Raji (cell line): Measurements from ENCODE around the gene SUSD2.

Source experiments
- POLR2A ChIP-seq: IDR thresholded peaks from 2 replicates; pipeline ENCODE4 v1.6.1; 2011; ENCODE audit warnings: low read depth, low read length, control low read depth; ENCODE audit not compliant: insufficient read depth

SUSD2 gene

DNA sequence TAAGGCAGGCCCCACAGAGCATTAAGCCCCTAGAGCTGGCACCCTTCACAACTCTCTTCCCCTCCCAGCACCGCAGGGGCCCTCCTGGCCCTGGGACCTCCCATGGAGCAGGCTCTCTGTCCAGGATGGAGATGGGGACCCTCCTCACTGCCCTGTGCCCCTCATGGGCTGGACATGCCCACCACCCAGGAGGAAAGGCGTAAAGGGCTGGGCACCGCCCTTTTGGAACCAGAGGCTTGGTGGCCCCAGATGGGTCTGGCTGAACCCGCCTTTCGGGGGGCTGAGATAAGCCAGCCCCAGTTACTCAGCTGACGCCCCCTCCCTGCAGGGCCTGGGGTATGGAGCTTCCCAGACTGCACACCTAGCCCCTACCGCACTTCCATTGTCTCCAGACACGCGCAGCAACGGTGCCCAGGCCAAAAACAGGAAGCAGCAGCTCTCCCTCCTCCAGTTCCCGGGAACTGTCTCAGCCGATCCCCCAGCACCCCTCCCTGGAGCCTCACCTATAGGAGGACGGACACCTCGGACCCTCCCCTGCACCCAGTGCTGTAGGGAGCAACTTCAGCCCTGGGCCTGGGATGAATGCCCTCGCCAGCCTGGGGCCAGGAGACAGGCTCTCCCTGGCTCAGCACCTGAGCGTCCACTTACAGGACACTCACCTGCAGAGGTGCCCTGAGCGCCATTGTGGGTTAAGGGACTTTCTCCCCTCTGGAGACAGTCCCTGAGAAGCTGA is 1.6 kb upstream of the SUSD2 start:
- no peak for TF ChIP-seq POLR2A

DNA sequence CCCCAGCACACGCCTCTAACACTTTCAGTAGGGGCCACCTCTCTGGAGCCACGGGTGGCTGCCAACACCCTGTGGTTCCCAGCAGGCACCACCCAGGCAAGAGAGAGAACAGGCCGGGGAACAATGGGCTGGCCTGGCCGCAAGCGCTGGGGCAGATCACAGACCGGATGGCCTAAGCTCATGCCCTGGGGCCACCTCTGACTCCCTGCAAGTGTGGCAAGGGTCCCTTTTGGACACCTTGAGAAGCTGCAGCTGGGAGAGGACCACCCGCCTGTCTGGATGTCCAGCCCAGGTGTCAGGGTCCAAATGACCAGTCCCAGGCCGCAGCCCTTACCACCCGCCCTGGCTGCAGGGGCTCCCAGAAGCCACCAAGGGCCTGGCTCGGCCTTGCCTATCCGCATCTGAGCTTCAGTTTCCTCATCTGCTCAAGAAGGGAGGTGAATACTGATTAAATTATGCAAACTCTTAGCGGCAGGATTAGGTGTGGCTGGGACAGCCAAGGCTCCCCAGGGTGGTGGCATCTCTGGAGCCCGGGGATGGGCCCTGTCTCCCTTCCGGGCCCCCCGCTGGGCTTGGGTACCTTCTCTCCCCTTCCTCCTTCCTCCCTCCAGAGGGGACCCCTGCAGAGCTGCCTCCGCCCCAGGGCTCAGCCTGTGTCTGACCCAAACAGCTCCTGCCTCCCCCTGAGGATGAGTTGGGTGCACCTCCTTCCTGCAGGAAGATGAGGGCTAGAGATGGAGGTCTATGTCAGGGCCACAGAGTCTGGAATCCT is 785 bp upstream of the SUSD2 start:
- TF ChIP-seq POLR2A = no peak

DNA sequence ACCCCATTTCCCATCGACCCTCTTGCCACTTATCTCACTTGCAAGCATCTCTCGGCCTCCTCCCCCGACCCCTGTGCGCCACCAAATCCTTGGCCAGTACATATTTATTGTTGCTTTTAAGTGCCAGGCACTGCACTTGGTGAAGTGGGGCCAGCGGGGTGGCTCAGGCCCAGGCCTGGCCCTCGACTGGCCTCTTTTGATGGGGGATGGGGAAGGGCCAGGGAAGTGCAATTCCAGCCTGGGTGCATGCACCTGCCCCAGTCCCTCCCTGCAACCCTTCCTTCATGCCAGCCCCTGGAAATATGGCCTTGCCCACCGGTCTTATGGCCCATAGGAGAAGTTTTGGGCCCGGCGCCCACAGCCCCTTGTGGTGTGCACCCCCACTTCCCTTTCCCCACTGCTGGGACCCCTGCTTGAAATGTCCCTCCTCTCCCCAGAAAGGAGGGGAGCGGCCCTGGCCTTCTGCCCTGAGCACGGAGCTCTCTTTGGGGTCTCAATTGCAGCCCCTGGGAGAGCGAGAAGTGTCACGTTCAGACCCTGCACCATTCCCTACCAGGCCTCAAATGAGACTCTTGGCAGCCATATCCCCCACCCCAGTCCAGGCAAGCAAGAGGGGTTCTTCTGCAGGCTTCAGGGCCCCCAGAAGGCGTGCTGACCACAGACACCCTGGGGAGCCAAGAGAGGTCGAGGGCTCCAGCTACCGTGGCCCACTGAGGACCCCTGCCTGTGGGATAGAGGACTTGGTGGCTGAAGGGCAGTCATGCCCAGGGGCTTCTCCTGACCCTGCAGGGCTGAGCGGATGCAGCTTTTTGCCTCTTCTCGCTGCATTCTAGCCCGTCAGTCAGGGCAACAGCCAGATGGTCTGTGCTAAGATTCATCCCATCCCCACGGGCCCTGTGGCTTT is 961 bp downstream of the SUSD2 start:
- TF ChIP-seq POLR2A = no peak

DNA sequence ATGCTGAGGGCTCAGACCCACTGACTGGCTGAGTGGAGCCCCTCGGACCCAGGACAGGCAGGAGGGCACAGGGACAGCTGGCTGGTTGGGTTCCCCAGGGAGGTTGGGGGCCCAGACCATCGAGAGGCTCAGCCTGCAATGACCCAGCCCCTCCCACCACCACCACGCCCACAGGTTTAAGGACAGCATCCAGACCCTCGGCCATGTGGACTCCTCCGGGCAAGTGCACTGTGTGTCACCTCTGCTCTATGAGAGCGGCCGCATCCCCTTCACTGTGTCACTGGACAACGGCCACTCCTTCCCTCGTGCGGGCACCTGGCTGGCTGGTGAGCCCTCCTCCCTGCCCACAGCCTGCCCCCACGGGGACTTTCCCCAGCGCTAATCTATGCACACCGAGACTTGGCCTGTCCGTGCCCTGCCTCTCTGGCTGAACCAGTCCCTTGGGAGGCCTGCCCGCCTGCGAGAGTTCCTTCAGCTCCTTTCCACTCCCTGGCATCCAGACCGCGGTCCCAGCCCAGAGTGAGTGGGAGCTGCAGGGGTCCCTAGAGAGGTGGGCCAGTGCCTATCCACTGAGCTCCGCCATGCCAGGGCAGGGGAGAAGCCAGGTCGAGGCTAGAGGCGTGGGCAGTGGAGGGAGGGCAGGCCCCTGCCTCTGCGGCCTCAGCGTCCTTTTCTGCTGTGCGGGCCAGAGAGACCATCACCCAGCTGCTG is 2.2 kb downstream of the SUSD2 start:
- no peak for TF ChIP-seq POLR2A

DNA sequence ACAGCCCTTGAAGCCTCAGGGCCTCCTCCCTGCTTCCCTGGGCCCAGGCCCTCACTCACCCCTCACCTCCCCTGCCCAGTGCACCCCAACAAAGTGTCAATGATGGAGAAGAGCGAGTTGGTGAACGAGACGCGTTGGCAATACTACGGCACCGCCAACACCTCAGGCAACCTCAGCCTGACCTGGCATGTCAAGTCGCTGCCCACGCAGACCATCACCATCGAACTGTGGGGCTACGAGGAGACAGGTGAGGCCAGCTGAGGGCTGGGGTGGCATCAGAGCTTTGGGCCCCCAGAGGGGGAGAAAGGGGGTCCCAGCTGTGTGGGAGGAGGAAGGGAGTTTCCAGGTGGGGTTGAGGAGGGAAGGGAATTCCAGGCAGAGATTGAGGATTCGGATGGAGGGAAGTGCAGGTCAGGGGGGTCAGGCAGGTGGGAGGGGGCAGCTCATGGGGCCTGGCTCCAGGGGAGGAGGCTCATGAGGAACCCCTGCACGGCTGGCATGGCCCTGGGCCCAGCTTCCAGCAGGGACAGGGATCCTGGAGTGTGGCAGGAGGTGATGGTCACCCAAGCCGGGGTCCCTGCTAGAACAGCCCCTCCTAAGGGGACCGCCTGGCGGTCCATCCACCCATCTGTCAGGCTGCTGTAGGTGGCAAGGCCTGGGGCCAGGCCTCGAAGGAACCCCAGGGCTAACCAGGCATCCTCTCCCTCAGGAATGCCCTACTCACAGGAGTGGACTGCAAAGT is 2.9 kb downstream of the SUSD2 start:
- no peak for TF ChIP-seq POLR2A

DNA sequence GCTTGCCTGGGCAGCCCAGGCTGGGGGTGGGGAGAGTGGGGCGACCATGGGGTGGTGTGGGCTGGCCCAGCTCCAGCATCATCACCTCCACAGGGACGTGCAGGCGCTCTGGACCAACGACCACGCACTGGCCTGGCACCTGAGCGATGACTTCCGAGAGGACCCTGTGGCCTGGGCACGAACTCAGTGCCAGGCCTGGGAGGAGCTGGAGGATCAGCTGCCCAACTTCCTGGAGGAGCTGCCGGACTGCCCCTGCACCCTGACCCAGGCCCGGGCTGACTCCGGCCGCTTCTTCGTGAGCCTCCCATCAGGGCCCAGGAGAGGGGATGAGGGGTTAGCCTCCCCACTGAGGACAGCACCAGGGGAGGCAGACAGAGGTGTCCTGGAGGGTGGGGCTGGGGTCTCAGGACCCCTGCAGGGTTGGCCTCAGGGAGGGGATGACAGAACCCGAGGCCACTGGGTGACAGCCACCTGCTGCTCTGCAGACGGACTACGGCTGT is 3.8 kb downstream of the SUSD2 start:
- no peak for TF ChIP-seq POLR2A

DNA sequence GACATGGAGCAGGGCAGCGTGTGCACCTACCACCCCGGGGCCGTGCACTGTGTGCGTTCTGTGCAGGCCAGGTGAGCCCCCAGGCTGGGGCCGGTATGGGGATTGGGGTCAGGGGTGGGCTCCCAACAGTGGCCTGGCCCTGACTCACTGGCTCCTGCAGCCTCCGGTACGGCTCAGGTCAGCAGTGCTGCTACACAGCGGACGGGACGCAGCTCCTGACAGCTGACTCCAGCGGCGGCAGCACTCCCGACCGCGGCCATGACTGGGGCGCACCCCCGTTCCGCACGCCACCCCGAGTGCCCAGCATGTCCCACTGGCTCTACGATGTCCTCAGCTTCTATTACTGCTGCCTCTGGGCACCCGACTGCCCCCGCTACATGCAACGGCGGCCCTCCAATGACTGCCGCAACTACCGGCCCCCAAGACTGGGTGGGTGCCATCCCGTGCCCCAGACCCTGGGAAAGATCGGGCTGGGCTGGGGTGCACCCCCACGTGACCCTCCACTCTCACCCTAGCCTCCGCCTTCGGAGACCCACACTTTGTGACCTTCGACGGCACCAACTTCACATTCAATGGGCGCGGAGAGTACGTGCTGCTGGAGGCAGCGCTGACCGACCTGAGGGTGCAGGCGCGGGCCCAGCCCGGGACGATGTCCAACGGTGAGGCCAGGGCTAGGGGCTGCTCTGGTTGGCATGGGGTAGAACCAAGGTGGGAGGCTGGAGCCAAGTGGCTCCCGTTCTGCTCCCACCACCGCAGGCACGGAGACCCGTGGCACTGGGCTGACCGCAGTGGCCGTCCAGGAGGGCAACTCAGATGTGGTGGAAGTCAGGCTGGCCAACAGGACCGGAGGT is 4.4 kb downstream of the SUSD2 start:
- no peak for TF ChIP-seq POLR2A

DNA sequence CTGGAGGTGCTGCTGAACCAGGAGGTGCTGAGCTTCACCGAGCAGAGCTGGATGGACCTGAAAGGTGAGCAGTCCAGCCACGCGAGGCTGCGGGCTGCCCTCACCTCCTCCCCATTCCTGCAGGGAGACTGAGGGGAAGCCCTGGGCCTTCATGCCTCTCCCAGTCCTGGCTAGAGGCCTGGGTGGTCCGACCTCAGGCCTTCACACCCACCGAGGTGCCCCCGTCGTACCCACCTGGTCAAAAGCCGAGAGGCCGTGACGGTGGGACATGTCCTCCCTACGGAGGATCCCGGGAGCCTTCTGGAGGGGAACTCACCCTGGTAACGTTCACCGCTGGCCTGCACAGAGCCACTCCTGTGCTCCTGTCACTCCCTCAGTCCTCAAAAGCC is 5.1 kb downstream of the SUSD2 start:
- TF ChIP-seq POLR2A = no peak

DNA sequence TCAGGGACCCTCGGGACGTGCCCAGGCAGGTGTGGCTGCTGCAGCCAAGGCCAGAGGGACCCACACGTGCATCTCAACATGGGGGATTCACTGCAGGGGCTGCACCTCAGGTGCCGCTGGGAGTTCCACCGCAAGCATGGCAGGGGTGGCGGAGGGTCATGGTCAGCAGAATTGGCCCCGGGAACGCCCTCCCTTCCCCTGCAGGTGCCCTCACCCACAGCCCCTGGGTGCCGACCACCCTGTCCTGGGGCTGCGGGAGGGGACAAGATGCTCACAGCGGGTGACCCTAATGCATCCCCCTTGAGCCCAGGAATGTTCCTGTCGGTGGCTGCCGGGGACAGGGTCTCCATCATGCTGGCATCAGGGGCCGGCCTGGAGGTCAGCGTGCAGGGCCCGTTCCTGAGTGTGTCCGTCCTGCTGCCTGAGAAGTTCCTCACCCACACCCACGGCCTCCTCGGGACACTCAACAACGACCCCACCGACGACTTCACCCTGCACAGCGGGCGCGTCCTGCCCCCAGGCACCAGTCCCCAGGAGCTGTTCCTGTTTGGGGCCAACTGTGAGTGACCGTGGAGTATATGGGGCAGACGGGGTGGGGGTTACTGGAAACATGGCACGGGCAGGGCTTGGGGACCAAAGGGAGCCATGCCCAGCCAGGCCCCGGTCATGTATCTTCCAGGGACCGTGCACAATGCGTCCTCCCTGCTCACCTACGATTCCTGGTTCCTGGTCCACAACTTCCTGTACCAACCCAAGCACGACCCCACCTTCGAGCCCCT is 5.8 kb downstream of the SUSD2 start:
- no peak for TF ChIP-seq POLR2A

DNA sequence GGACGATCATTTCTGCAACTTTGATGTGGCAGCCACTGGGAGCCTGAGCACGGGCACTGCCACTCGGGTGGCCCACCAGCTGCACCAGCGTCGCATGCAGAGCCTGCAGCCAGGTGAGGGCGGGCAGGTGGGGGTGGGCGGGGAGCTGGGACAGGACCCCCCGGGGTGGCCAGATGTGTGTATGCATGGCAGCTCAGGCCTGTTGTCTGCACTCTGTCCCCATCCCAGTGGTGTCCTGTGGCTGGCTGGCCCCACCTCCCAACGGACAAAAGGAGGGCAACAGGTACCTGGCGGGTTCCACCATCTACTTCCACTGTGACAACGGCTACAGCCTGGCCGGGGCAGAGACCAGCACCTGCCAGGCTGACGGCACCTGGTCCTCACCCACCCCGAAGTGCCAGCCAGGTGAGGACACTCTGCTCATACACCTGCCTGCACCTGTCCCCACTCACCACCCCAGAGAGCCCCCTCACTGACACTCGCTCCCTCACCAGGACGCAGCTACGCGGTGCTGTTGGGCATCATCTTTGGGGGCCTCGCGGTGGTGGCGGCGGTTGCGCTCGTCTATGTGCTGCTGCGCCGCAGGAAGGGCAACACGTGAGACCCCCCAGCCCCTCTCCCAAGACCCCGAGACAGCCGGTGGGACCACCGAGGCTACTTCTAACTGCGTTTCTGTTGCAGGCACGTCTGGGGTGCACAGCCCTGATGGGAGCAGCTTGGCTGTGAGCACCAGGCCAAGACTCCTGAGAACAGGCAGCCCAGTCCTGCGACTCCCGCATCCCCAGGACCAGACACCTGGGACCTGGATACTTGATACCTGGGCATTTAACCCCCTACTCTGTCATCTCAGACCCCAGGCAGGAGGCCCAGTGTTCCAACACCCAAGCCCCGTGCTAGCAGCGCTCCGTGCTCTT is 6.7 kb downstream of the SUSD2 start:
- no peak for TF ChIP-seq POLR2A

DNA sequence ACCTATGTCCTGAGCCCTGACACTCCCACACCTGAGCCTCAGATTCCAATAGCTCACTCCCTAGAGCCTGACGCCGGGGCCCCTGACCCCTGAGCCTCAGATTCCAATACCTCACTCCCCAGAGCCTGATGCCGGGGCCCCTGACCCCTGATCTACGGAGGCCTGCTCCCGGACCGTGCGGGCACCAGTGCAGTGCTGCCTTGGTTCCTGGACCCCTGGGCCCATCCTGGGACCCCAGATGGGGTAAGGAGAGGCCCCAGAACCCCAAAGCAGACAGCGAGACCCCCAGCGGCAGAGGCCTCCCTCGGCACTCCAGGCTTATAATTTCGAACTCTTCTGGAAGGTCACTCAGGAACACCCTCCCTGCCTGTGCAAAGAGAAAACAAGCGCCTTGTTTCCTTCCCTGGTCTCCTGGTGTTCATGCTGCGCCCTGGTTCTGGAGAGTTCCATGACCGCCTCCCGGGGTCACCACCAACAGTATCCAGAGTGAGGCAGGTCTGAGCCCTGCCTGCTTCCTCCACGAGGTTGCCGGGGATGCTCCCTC is 7.5 kb downstream of the SUSD2 start:
- no peak for TF ChIP-seq POLR2A
